Neutrophil (primary cell): ENCODE data around the gene NEK1.

Experiments used
- H3K27ac ChIP-seq: fragments of 200-600 bp; sonication (generic); 2 replicates; pipeline ENCODE4 v1.5.1; 2016; ENCODE audit warnings: mild to moderate bottlenecking, moderate library complexity
- H3K27me3 ChIP-seq: fragments of 200-600 bp; sonication (generic); 2 replicates; pipeline ENCODE4 v1.6.0; 2016; ENCODE audit warnings: mild to moderate bottlenecking
- H3K36me3 ChIP-seq: fragments of 200-600 bp; sonication (generic); 2 replicates; pipeline ENCODE4 v1.5.1; 2017
- H3K4me1 ChIP-seq, 2 experiments: fragments of 200-600 bp in 1 of 2; sonication (generic) in 1 of 2; 1 replicate in 1 of 2; 2 replicates in 1 of 2; pipeline versions ENCODE4 v1.5.1 to v1.6.1; 2013 to 2016; ENCODE audit warnings: low read depth in 1 of 2, low read length in 1 of 2, mild to moderate bottlenecking in 1 of 2, moderate library complexity in 1 of 2; ENCODE audit not compliant: control insufficient read depth in 1 of 2, insufficient read depth in 1 of 2
- H3K4me3 ChIP-seq, 2 experiments: fragments of 200-600 bp in 1 of 2; sonication (generic) in 1 of 2; 1 replicate in 1 of 2; 2 replicates in 1 of 2; pipeline ENCODE4 v1.5.1; 2013 to 2016; ENCODE audit warnings: low read depth in 1 of 2, low read length in 1 of 2, mild to moderate bottlenecking in 1 of 2, moderate library complexity in 1 of 2
- H3K9me3 ChIP-seq: fragments of 200-600 bp; sonication (generic); 2 replicates; pipeline ENCODE4 v1.5.1; 2016
- CTCF ChIP-seq: fragments of 200-600 bp; sonication (generic); IDR thresholded peaks from 2 replicates; pipeline ENCODE4 v1.5.1; 2016; ENCODE audit warnings: antibody characterized with exemption

Gene NEK1

GRCh38 chr4:169611991-169612870, at the start of gene NEK1:
Gene NEK1, minus strand, starts transcription at chr4:169612583. Its CDS starts 9,953 bp downstream, at chr4:169602630.
- H3K27me3 ChIP-seq: no peaks in the 10 kb centered on the region
- peak within 1 kb of the TSS; percentile 90 for H3K27ac ChIP-seq
- TF ChIP-seq CTCF: no peak
- H3K4me1 ChIP-seq: peaks cover 14 to 17% of the 10 kb centered on the region in 2 experiments
- no peaks in the 10 kb centered on the region for H3K9me3 ChIP-seq
- peak within 1 kb of the TSS; percentile 87 to 94 for H3K4me3 ChIP-seq
- no peaks in the 10 kb centered on the region for H3K36me3 ChIP-seq

GRCh38 chr4:169661761-169662160, 49.4 kb upstream of the NEK1 start:
- Histone ChIP-seq H3K27me3 (peaks cover 4% of the 10 kb centered on the region), H3K27ac (no peak overlapping the region)

GRCh38 chr4:169660929-169661328, 48.5 kb upstream of the NEK1 start:
- H3K9me3 ChIP-seq: no peaks in the 10 kb centered on the region
- peaks cover 8 to 16% of the 10 kb centered on the region in 2 experiments for H3K4me1 ChIP-seq
- no peak overlapping the region for H3K27ac ChIP-seq
- no peaks in the 10 kb centered on the region for H3K36me3 ChIP-seq
- TF ChIP-seq CTCF: no peak
- H3K4me3 ChIP-seq: no peak overlapping the region
- H3K27me3 ChIP-seq: peaks cover 4% of the 10 kb centered on the region

More at GRCh38 chr4:169661761-169662160, 49.4 kb upstream of the NEK1 start:
- Histone ChIP-seq H3K9me3 (no peaks in the 10 kb centered on the region), H3K36me3 (no peaks in the 10 kb centered on the region), H3K4me1 (peaks cover 8 to 16% of the 10 kb centered on the region in 2 experiments), H3K4me3 (no peak overlapping the region)
- no peak for TF ChIP-seq CTCF

GRCh38 chr4:169659716-169660670, 47.6 kb upstream of the NEK1 start:
- Histone ChIP-seq H3K4me3 (peak overlapping the region; percentile 22 to 34), H3K9me3 (no peaks in the 10 kb centered on the region), H3K27ac (peak overlapping the region; percentile 24), H3K4me1 (peaks cover 8 to 12% of the 10 kb centered on the region in 2 experiments), H3K27me3 (peaks cover 4% of the 10 kb centered on the region), H3K36me3 (no peaks in the 10 kb centered on the region)
- TF ChIP-seq CTCF: no peak

GRCh38 chr4:169658975-169659715, 46.8 kb upstream of the NEK1 start:
- Histone ChIP-seq H3K4me1 (peaks cover 11 to 14% of the 10 kb centered on the region in 2 experiments), H3K36me3 (no peaks in the 10 kb centered on the region), H3K27ac (no peak overlapping the region), H3K4me3 (no peak overlapping the region), H3K9me3 (no peaks in the 10 kb centered on the region), H3K27me3 (peaks cover 4% of the 10 kb centered on the region)
- TF ChIP-seq CTCF: no peak
